Mesangial cell (primary cell): ENCODE data around the gene CFAP210. TPM values are rescaled to one million over a fixed set of nuclear protein-coding genes. Genes with fewer than 3 reads are reported as not detected.

Experiments
- total RNA-seq: library from RNA; depleted of rRNA; stranded (reverse); fragments of >200 nt; gene quantifications from 2 replicates; pipeline ENCODE4 v1.2.3, GENCODE V29; 2015

Gene CFAP210, protein sequence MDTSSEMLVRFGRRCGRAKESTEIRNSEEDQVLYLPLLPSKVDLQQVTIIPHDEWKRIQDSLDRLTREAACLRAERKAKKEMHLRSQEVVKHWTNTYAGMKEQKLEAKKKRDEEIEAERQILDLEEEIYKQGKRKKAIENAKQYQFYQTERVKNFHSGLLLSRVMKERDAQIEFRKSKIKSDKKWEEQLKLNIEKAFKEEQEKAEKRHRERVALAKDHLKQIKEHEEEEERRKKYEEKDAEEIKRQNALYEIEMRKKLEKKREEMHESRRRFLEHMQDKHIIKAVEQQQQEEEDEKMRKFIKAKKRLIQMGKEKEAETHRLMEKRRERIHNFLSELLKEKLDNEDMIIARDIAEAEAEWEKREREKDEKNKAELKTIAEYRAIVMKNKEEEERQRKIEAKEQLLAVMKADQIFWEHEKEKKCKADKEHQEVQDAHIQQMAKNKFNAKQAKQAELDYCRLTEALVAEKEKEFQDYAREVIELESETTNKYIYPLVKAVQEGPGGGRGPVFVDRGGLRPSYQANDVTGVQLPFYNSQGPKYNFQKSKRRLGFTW
- under 0.01 TPM in 1 of 2 replicates, not detected in the other for total RNA-seq

DNA sequence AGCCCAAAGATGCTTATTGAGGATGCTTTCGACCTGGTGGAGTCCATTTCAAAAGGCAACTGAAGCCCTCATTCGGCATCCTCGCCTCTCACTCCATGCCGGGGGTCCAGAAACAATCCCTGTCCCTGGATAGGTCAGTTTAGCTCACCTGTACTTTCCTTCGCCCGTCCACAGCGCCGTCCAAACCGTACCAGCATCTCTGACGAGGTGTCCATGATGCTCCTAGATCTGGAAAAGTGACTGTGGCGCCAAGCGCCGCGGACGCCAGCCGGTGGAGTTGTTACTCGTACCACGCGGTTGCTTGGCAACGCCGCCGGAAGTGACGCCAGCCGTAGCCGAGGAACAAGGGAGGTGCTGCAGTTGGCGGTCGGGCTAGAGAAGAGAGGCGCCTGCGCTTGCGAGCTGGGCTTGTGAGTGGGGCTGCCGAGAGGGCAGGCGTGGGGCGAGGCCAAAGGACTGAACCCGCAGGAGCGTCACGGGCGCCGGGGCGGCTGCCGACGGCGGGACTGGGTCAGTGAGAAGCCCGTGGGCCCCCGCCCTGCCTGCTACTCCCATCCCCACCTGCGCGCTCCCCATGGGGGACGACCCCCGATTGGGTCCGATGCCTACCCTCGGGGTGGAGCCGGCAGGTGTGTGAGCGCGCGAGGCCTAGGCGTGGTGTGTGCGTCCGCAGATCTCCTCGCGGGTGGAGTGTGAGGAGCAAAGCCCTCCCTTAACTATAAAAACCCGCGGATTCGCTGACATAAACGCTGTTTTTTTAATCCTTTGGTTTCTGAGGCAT lies at the start of gene CFAP210, which contains the start of gene PHOSPHO2:
Gene CFAP210 (minus strand): TSS at position 293 of the 781 bp plus-strand sequence. CDS start 78 bp downstream, at position 215.
Gene PHOSPHO2 (plus strand): TSS at position 357 of the 781 bp plus-strand sequence. CDS start 6,503 bp downstream, outside the sequence.

Other genes starting within 250 kb of the CFAP210 start
- gene BBS5, start 214.9 kb downstream of the CFAP210 start, total RNA-seq: 3.6 and 4.4 TPM in 2 replicates
- gene KLHL41, start 184.7 kb downstream of the CFAP210 start, total RNA-seq: under 0.01 TPM in 2 replicates
- gene FASTKD1, start 120.5 kb downstream of the CFAP210 start, total RNA-seq: 7.2 and 8.3 TPM in 2 replicates
- gene PPIG, start 110.1 kb downstream of the CFAP210 start, total RNA-seq: 11.2 and 11.6 TPM in 2 replicates
- 2.5 and 3.6 TPM in 2 replicates for gene PHOSPHO2, start 64 bp upstream of the CFAP210 start, total RNA-seq
- 9.4 and 14.3 TPM in 2 replicates for gene KLHL23, start 39.4 kb upstream of the CFAP210 start, total RNA-seq
- 28.9 and 39.9 TPM in 2 replicates for gene SSB, start 104.5 kb upstream of the CFAP210 start, total RNA-seq
- 34.2 and 42.3 TPM in 2 replicates for gene METTL5, start 130.5 kb upstream of the CFAP210 start, total RNA-seq
- 11.3 and 12.5 TPM in 2 replicates for gene UBR3, start 133.0 kb upstream of the CFAP210 start, total RNA-seq